ENCODE data around the gene CECR2.

CECR2 gene

GRCh38 chr22:17579535-17579981 is 210.3 kb downstream of the CECR2 start:
- Histone ChIP-seq H3K4me3 (ENCODE audit: low read length) (no peak overlapping the region), H3K9me3 (replicated peaks; ENCODE audit: low read length) (no peaks in the 10 kb centered on the region), H3K27me3 (ENCODE audit: control insufficient read depth, insufficient read depth, low read length) (no peaks in the 10 kb centered on the region), H3K36me3 (ENCODE audit: insufficient read depth, low read length) (no peaks in the 10 kb centered on the region), H3K4me1 (ENCODE audit: control insufficient read depth, insufficient read depth, low read length) (peaks cover 12% of the 10 kb centered on the region), H3K9ac (ENCODE audit: low read depth, low read length) (no peak overlapping the region), H3K4me2 (ENCODE audit: low read length) (no peak overlapping the region)

DNA sequence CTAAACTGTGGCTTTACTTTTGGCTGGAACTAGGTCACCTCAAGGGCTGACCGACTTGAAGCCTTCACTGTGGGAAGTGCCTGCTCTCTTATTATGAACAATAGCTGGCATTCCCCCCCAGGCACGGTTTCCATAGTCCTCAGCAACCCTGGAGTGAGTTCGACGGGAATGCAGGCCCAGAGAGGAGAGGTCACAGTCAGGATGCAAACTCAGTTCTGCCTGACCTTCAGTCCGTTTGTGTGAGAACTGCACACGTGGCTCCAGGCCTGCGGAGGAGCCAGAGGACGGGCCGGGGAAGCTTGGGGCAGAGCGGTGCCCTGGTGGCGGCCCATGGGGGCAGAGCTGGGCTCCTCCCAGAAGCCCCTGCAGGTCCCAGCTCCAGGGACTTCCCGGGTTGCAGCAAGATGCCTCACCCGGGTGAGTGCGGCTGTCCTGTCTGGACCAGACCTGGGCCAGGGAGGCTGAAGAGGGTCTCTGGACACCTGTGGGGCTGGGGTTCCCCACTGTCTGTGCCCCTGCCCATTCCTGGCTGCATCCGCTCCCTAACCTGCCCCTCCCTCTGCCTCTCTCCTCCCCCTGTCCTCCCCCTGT is 211.3 kb downstream of the CECR2 start:
- no peaks in the 10 kb centered on the region for H3K36me3 ChIP-seq (ENCODE audit: insufficient read depth, low read length)
- H3K27me3 ChIP-seq (ENCODE audit: control insufficient read depth, insufficient read depth, low read length): no peaks in the 10 kb centered on the region
- H3K4me3 ChIP-seq (ENCODE audit: low read length): no peak overlapping the region
- peaks cover 12% of the 10 kb centered on the region for H3K4me1 ChIP-seq (ENCODE audit: control insufficient read depth, insufficient read depth, low read length)
- no peaks in the 10 kb centered on the region for H3K9me3 ChIP-seq (replicated peaks; ENCODE audit: low read length)
- no peak overlapping the region for H3K4me2 ChIP-seq (ENCODE audit: low read length)
- no peak overlapping the region for H3K9ac ChIP-seq (ENCODE audit: low read depth, low read length)

DNA sequence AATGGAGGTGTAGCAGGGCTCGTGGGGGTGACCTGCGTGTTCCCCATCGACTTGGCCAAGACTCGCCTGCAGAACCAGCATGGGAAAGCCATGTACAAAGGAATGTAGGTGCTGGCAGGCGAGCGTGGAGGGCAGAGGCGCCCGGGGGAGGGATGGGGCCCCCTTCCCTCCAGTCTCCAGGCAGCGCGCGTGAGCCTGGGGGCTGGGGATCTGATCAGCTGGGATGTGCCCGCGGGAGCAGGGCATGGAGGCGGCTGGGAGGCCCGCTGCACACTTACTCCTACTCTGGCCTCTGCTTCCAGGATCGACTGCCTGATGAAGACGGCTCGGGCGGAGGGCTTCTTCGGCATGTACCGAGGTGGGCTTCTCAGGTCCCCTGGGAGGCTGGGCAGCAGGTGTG is 211.8 kb downstream of the CECR2 start:
- Histone ChIP-seq H3K4me2 (ENCODE audit: low read length) (no peak overlapping the region), H3K4me3 (ENCODE audit: low read length) (no peak overlapping the region), H3K9me3 (replicated peaks; ENCODE audit: low read length) (no peaks in the 10 kb centered on the region), H3K9ac (ENCODE audit: low read depth, low read length) (no peak overlapping the region), H3K4me1 (ENCODE audit: control insufficient read depth, insufficient read depth, low read length) (peaks cover 8% of the 10 kb centered on the region), H3K36me3 (ENCODE audit: insufficient read depth, low read length) (no peaks in the 10 kb centered on the region), H3K27me3 (ENCODE audit: control insufficient read depth, insufficient read depth, low read length) (no peaks in the 10 kb centered on the region)

- Histone ChIP-seq H3K9me3 (replicated peaks; ENCODE audit: low read length) (no peaks in the 10 kb centered on the region), H3K4me2 (ENCODE audit: low read length) (no peak overlapping the region), H3K4me1 (ENCODE audit: control insufficient read depth, insufficient read depth, low read length) (peaks cover 2% of the 10 kb centered on the region), H3K27me3 (ENCODE audit: control insufficient read depth, insufficient read depth, low read length) (no peaks in the 10 kb centered on the region), H3K36me3 (ENCODE audit: insufficient read depth, low read length) (no peaks in the 10 kb centered on the region), H3K9ac (ENCODE audit: low read depth, low read length) (no peak overlapping the region), H3K4me3 (ENCODE audit: low read length) (no peak overlapping the region)
Measured at GRCh38 chr22:17581631-17582030, 212.4 kb downstream of the CECR2 start.

DNA sequence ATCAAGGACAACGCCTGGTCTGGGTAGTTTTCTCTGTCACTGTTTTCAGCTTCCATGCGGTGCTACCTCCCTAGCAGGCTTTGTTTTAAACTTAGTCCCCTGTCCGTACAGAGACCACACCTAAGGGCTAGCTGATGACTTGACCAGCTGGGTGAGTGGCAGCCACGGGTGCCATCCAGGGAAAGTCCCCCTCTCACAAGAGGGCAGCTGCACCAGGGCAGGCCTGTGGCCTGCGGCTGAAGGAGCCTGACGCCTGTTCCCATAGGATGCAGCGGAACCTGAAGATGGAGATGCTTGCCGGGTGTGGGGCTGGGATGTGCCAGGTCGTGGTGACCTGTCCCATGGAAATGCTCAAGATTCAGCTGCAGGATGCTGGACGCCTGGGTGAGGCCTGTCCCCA is 213.9 kb downstream of the CECR2 start:
- Histone ChIP-seq H3K4me3 (ENCODE audit: low read length) (no peak overlapping the region), H3K4me2 (ENCODE audit: low read length) (no peak overlapping the region), H3K4me1 (ENCODE audit: control insufficient read depth, insufficient read depth, low read length) (no peaks in the 10 kb centered on the region), H3K36me3 (ENCODE audit: insufficient read depth, low read length) (no peaks in the 10 kb centered on the region), H3K9me3 (replicated peaks; ENCODE audit: low read length) (no peaks in the 10 kb centered on the region), H3K27me3 (ENCODE audit: control insufficient read depth, insufficient read depth, low read length) (no peaks in the 10 kb centered on the region), H3K9ac (ENCODE audit: low read depth, low read length) (no peak overlapping the region)

- Histone ChIP-seq H3K27me3 (ENCODE audit: control insufficient read depth, insufficient read depth, low read length) (no peaks in the 10 kb centered on the region), H3K36me3 (ENCODE audit: insufficient read depth, low read length) (peaks cover 25% of the 10 kb centered on the region), H3K4me1 (ENCODE audit: control insufficient read depth, insufficient read depth, low read length) (no peaks in the 10 kb centered on the region), H3K9me3 (replicated peaks; ENCODE audit: low read length) (no peaks in the 10 kb centered on the region), H3K4me2 (ENCODE audit: low read length) (no peak overlapping the region), H3K4me3 (ENCODE audit: low read length) (no peak overlapping the region), H3K9ac (ENCODE audit: low read depth, low read length) (no peak overlapping the region)
Measured at GRCh38 chr22:17586831-17587440, 217.7 kb downstream of the CECR2 start.

GRCh38 chr22:17587629-17588028 is 218.4 kb downstream of the CECR2 start:
- Histone ChIP-seq H3K4me3 (ENCODE audit: low read length) (no peak overlapping the region), H3K4me1 (ENCODE audit: control insufficient read depth, insufficient read depth, low read length) (no peaks in the 10 kb centered on the region), H3K27me3 (ENCODE audit: control insufficient read depth, insufficient read depth, low read length) (no peaks in the 10 kb centered on the region), H3K4me2 (ENCODE audit: low read length) (no peak overlapping the region), H3K9ac (ENCODE audit: low read depth, low read length) (no peak overlapping the region), H3K36me3 (ENCODE audit: insufficient read depth, low read length) (peaks cover 32% of the 10 kb centered on the region), H3K9me3 (replicated peaks; ENCODE audit: low read length) (no peaks in the 10 kb centered on the region)

DNA sequence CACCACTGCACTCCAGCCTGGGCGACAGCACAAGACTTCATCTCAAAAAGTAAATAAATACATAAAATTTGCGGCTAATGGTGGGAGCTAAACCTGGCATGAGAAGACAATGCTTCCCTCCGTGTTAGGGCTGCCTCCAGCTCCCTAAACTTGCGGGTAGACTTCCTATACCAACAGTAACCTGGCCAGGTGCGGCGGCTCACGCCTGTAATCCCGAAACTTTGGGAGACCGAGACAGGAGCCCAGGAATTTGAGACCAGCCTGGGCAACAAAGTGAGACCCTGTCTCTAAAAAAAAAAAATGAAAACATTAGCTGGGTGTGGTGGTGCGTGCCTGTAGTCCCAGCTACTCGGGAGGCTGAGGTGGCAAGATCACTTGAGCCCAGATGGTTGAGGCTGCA is 219.3 kb downstream of the CECR2 start:
- no peaks in the 10 kb centered on the region for H3K9me3 ChIP-seq (replicated peaks; ENCODE audit: low read length)
- H3K4me3 ChIP-seq (ENCODE audit: low read length): no peak overlapping the region
- H3K9ac ChIP-seq (ENCODE audit: low read depth, low read length): no peak overlapping the region
- no peaks in the 10 kb centered on the region for H3K4me1 ChIP-seq (ENCODE audit: control insufficient read depth, insufficient read depth, low read length)
- H3K27me3 ChIP-seq (ENCODE audit: control insufficient read depth, insufficient read depth, low read length): no peaks in the 10 kb centered on the region
- H3K4me2 ChIP-seq (ENCODE audit: low read length): no peak overlapping the region
- H3K36me3 ChIP-seq (ENCODE audit: insufficient read depth, low read length): peaks cover 39% of the 10 kb centered on the region

DNA sequence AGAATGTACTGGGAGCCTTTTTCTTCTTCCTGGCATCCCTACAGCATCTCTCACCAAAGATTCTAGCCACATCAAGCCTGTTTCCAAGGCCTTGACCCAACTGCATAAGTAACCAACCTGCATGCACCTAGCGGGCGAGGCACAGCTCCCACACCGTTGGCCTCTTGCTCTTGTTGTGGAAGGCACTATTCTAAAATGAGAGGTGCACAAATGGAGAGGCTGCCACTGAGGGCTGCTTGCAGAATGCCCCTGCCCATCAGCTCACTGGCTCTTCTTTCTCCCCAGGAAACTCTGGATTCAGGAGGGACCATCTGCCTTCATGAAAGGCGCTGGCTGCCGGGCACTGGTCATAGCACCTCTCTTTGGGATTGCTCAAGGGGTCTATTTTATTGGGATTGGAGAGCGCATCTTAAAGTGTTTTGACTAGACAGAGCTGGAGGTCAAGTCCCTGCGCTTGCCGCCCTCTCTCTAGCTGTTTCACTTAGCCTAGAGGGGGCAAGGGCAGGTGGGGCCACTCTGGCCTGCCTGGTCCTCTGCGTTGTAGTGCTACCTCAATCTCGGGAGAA is 220.6 kb downstream of the CECR2 start:
- Histone ChIP-seq H3K4me3 (ENCODE audit: low read length) (no peak overlapping the region), H3K36me3 (ENCODE audit: insufficient read depth, low read length) (peaks cover 52% of the 10 kb centered on the region), H3K4me2 (ENCODE audit: low read length) (no peak overlapping the region), H3K27me3 (ENCODE audit: control insufficient read depth, insufficient read depth, low read length) (no peaks in the 10 kb centered on the region), H3K4me1 (ENCODE audit: control insufficient read depth, insufficient read depth, low read length) (no peaks in the 10 kb centered on the region), H3K9me3 (replicated peaks; ENCODE audit: low read length) (no peaks in the 10 kb centered on the region), H3K9ac (ENCODE audit: low read depth, low read length) (no peak overlapping the region)

DNA sequence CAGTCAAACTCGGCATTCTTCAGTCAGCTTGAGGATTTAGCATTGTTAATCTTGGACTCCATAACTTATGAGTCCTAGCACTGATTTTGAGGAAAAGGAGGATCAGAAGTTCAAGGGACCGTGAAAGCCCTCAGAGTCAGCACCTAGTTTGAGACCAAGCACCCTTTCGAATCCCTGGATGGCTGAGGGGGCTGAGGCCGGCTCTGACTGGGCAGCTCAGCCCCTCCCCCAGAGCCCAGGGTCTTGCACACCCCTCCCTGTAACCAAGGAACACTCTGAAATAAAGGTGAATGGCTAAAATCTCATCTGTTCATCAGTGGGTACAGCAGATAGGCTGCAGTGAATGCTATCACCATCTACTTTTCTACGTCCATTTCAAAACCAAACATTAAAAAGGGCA is 221.3 kb downstream of the CECR2 start:
- Histone ChIP-seq H3K4me2 (ENCODE audit: low read length) (no peak overlapping the region), H3K36me3 (ENCODE audit: insufficient read depth, low read length) (peaks cover 56% of the 10 kb centered on the region), H3K27me3 (ENCODE audit: control insufficient read depth, insufficient read depth, low read length) (no peaks in the 10 kb centered on the region), H3K4me1 (ENCODE audit: control insufficient read depth, insufficient read depth, low read length) (no peaks in the 10 kb centered on the region), H3K4me3 (ENCODE audit: low read length) (no peak overlapping the region), H3K9ac (ENCODE audit: low read depth, low read length) (no peak overlapping the region), H3K9me3 (replicated peaks; ENCODE audit: low read length) (no peaks in the 10 kb centered on the region)

- Histone ChIP-seq H3K4me2 (ENCODE audit: low read length) (no peak overlapping the region), H3K27me3 (ENCODE audit: control insufficient read depth, insufficient read depth, low read length) (no peaks in the 10 kb centered on the region), H3K36me3 (ENCODE audit: insufficient read depth, low read length) (peaks cover 68% of the 10 kb centered on the region), H3K4me1 (ENCODE audit: control insufficient read depth, insufficient read depth, low read length) (peaks cover 2% of the 10 kb centered on the region), H3K9me3 (replicated peaks; ENCODE audit: low read length) (no peaks in the 10 kb centered on the region), H3K9ac (ENCODE audit: low read depth, low read length) (no peak overlapping the region), H3K4me3 (ENCODE audit: low read length) (no peak overlapping the region)
Measured at GRCh38 chr22:17592201-17592600, 222.9 kb downstream of the CECR2 start.

GRCh38 chr22:17596226-17596625 is 227.0 kb downstream of the CECR2 start:
- Histone ChIP-seq H3K4me2 (ENCODE audit: low read length) (no peak overlapping the region), H3K4me1 (ENCODE audit: control insufficient read depth, insufficient read depth, low read length) (peaks cover 8% of the 10 kb centered on the region), H3K9me3 (replicated peaks; ENCODE audit: low read length) (no peaks in the 10 kb centered on the region), H3K9ac (ENCODE audit: low read depth, low read length) (no peak overlapping the region), H3K36me3 (ENCODE audit: insufficient read depth, low read length) (peaks cover 84% of the 10 kb centered on the region), H3K27me3 (ENCODE audit: control insufficient read depth, insufficient read depth, low read length) (no peaks in the 10 kb centered on the region), H3K4me3 (ENCODE audit: low read length) (no peak overlapping the region)
